Measurements from ENCODE around the gene ANO6.

Gene ANO6

GRCh38 chr12:45292486-45293195, 76.7 kb downstream of the ANO6 start:
- Mint-ChIP-seq H3K27me3 (ENCODE audit: low read depth) (no peaks in the 10 kb centered on the region), H3K27ac (no peak overlapping the region), H3K4me3 (no peak overlapping the region), H3K36me3 (ENCODE audit: low read depth) (peaks cover 2% of the 10 kb centered on the region), H3K4me1 (ENCODE audit: low read depth) (peaks cover 2% of the 10 kb centered on the region), H3K9me3 (no peaks in the 10 kb centered on the region)

- Mint-ChIP-seq H3K27me3 (ENCODE audit: low read depth) (no peaks in the 10 kb centered on the region), H3K4me1 (ENCODE audit: low read depth) (no peaks in the 10 kb centered on the region), H3K36me3 (ENCODE audit: low read depth) (peaks cover 2% of the 10 kb centered on the region), H3K9me3 (no peaks in the 10 kb centered on the region), H3K27ac (no peak overlapping the region), H3K4me3 (no peak overlapping the region)
Observed at GRCh38 chr12:45294906-45295305, 79.0 kb downstream of the ANO6 start.

GRCh38 chr12:45296046-45296586, 80.2 kb downstream of the ANO6 start:
- Mint-ChIP-seq H3K27ac (no peak overlapping the region), H3K4me3 (no peak overlapping the region), H3K4me1 (ENCODE audit: low read depth) (no peaks in the 10 kb centered on the region), H3K9me3 (no peaks in the 10 kb centered on the region), H3K36me3 (ENCODE audit: low read depth) (no peaks in the 10 kb centered on the region), H3K27me3 (ENCODE audit: low read depth) (no peaks in the 10 kb centered on the region)

DNA sequence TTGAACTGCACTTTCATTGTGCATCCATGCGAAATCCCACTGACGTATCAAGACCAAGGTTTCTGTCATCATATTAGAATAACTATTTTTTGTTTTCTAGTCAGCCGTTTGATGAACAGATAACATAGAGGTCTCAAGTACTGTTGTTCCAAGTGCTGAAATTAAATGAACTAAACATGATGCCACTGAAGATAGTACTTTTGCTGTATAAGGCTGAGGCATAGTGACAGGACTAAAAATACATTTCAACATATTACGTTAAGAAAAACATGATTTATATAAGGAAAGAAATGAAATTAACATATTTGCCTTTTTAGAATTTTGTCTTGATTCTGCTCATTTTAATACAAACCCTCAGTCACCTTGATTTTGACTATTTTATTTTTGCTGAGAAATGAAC, 82.2 kb downstream of the ANO6 start:
- Mint-ChIP-seq H3K27ac (no peak overlapping the region), H3K4me1 (ENCODE audit: low read depth) (no peaks in the 10 kb centered on the region), H3K9me3 (no peaks in the 10 kb centered on the region), H3K36me3 (ENCODE audit: low read depth) (no peaks in the 10 kb centered on the region), H3K4me3 (no peak overlapping the region), H3K27me3 (ENCODE audit: low read depth) (no peaks in the 10 kb centered on the region)

GRCh38 chr12:45298721-45299692, 83.1 kb downstream of the ANO6 start:
- Mint-ChIP-seq H3K4me3 (no peak overlapping the region), H3K4me1 (ENCODE audit: low read depth) (no peaks in the 10 kb centered on the region), H3K9me3 (no peaks in the 10 kb centered on the region)

DNA sequence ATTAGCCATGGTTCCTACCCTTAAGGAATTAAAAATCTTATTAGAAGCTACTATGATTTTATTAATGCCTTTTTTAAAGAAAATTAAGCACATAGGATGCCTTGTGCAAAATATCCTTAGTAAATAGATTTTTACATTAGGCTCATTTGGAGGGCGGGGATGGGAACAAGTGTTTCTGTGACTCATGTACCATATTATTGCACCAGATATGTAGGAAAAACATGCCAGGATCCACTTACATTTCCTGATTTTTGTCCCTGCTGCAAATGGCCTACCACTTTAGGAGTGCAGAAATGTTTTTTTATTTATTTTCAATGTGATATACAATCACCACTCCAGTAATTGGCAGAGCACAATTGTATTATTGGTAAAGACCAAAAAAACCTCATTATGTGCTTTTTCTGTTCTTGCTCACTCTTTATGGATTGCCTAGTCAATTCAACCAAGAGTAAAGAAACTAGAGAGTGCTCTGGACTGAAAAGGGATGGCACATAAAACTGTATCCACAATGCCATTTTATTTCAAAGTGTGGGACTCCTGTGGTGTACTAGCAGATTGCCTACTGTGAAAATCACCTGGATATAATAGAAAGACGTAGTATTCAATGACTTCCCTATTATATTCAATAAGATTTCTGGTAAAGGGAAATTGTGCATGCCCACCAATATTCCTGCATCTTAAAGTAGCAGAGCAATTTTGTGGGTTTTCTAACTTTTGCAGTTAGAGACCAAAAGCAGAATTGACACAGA, 86.9 kb downstream of the ANO6 start:
- Mint-ChIP-seq H3K27ac (no peak overlapping the region), H3K4me3 (no peak overlapping the region), H3K9me3 (no peaks in the 10 kb centered on the region), H3K27me3 (ENCODE audit: low read depth) (no peaks in the 10 kb centered on the region), H3K4me1 (ENCODE audit: low read depth) (no peaks in the 10 kb centered on the region), H3K36me3 (ENCODE audit: low read depth) (peaks cover 10% of the 10 kb centered on the region)

More at GRCh38 chr12:45298721-45299692, 83.1 kb downstream of the ANO6 start:
- H3K36me3 Mint-ChIP-seq (ENCODE audit: low read depth) = peaks cover 3% of the 10 kb centered on the region
- H3K27me3 Mint-ChIP-seq (ENCODE audit: low read depth) = no peaks in the 10 kb centered on the region
- no peak overlapping the region for H3K27ac Mint-ChIP-seq

- H3K27ac Mint-ChIP-seq = no peak overlapping the region
- no peaks in the 10 kb centered on the region for H3K9me3 Mint-ChIP-seq
- no peaks in the 10 kb centered on the region for H3K27me3 Mint-ChIP-seq (ENCODE audit: low read depth)
- no peaks in the 10 kb centered on the region for H3K4me1 Mint-ChIP-seq (ENCODE audit: low read depth)
- H3K4me3 Mint-ChIP-seq = no peak overlapping the region
- H3K36me3 Mint-ChIP-seq (ENCODE audit: low read depth) = peaks cover 10% of the 10 kb centered on the region
Observed at GRCh38 chr12:45303945-45304344, 88.0 kb downstream of the ANO6 start.

- Mint-ChIP-seq H3K27ac (no peak overlapping the region), H3K4me1 (ENCODE audit: low read depth) (no peaks in the 10 kb centered on the region), H3K36me3 (ENCODE audit: low read depth) (peaks cover 10% of the 10 kb centered on the region), H3K4me3 (no peak overlapping the region), H3K9me3 (no peaks in the 10 kb centered on the region), H3K27me3 (ENCODE audit: low read depth) (no peaks in the 10 kb centered on the region)
Observed at GRCh38 chr12:45304514-45305178, 88.8 kb downstream of the ANO6 start.

GRCh38 chr12:45305907-45306306, 90.0 kb downstream of the ANO6 start:
- Mint-ChIP-seq H3K4me1 (ENCODE audit: low read depth) (no peaks in the 10 kb centered on the region), H3K27me3 (ENCODE audit: low read depth) (no peaks in the 10 kb centered on the region), H3K27ac (no peak overlapping the region), H3K9me3 (no peaks in the 10 kb centered on the region), H3K4me3 (no peak overlapping the region), H3K36me3 (ENCODE audit: low read depth) (peaks cover 10% of the 10 kb centered on the region)

- no peaks in the 10 kb centered on the region for H3K27me3 Mint-ChIP-seq (ENCODE audit: low read depth)
- no peaks in the 10 kb centered on the region for H3K9me3 Mint-ChIP-seq
- H3K4me1 Mint-ChIP-seq (ENCODE audit: low read depth) = peaks cover 4% of the 10 kb centered on the region
- no peak overlapping the region for H3K4me3 Mint-ChIP-seq
- peaks cover 8% of the 10 kb centered on the region for H3K36me3 Mint-ChIP-seq (ENCODE audit: low read depth)
- H3K27ac Mint-ChIP-seq = no peak overlapping the region
Observed at GRCh38 chr12:45309836-45310626, 94.1 kb downstream of the ANO6 start.

- Mint-ChIP-seq H3K4me3 (no peak overlapping the region), H3K4me1 (ENCODE audit: low read depth) (peaks cover 7% of the 10 kb centered on the region), H3K27me3 (ENCODE audit: low read depth) (no peaks in the 10 kb centered on the region), H3K9me3 (peaks cover under 1% of the 10 kb centered on the region), H3K36me3 (ENCODE audit: low read depth) (peaks cover 8% of the 10 kb centered on the region), H3K27ac (no peak overlapping the region)
Observed at GRCh38 chr12:45310627-45310968, 94.7 kb downstream of the ANO6 start.

GRCh38 chr12:45312012-45312411, 96.1 kb downstream of the ANO6 start:
- no peaks in the 10 kb centered on the region for H3K27me3 Mint-ChIP-seq (ENCODE audit: low read depth)
- peaks cover 3% of the 10 kb centered on the region for H3K9me3 Mint-ChIP-seq
- no peak overlapping the region for H3K27ac Mint-ChIP-seq
- H3K4me1 Mint-ChIP-seq (ENCODE audit: low read depth) = peaks cover 9% of the 10 kb centered on the region
- no peak overlapping the region for H3K4me3 Mint-ChIP-seq
- H3K36me3 Mint-ChIP-seq (ENCODE audit: low read depth) = peaks cover 12% of the 10 kb centered on the region

- Mint-ChIP-seq H3K36me3 (ENCODE audit: low read depth) (peaks cover 16% of the 10 kb centered on the region), H3K4me3 (no peak overlapping the region), H3K9me3 (peaks cover 3% of the 10 kb centered on the region), H3K27ac (no peak overlapping the region), H3K4me1 (ENCODE audit: low read depth) (peaks cover 9% of the 10 kb centered on the region), H3K27me3 (ENCODE audit: low read depth) (no peaks in the 10 kb centered on the region)
Observed at GRCh38 chr12:45314770-45315169, 98.9 kb downstream of the ANO6 start.

Data from T-helper 1 cell treated with Interleukin-12 subunit alpha and Interleukin-12 subunit beta and Interleukin-4 antibody, amounts not matched to agents 30 μg/mL and 1 μg/mL, for 36 hours (primary cell).